H9 (cell line): ENCODE results near the gene CHCHD3. TPM values are rescaled to one million over a fixed set of nuclear protein-coding genes. Genes with fewer than 3 reads are reported as not detected.
"Not testable (repeated sequence)": the region's sequence is repeated elsewhere in the genome, so short reads cannot be mapped to it uniquely, and the experiment has no call there.

Experiments used
- DNase-seq: peaks from one replicate; pipeline ENCODE4 v3.0.0-alpha.2; 2017
- H2AFZ ChIP-seq: one replicate; pipeline ENCODE4 v1.6.1; 2013; ENCODE audit warnings: mild to moderate bottlenecking, low read length, control low read depth, moderate library complexity
- H2AK5ac ChIP-seq: 2 replicates; pipeline ENCODE4 v1.6.1; 2013; ENCODE audit warnings: low read length, control low read depth, mixed read lengths; ENCODE audit not compliant: insufficient read length
- H2BK120ac ChIP-seq: one replicate; pipeline ENCODE4 v1.6.1; 2013; ENCODE audit warnings: low read depth, mild to moderate bottlenecking, low read length, control low read depth, inconsistent platforms; ENCODE audit not compliant: poor library complexity, severe bottlenecking
- H2BK12ac ChIP-seq: 2 replicates; pipeline ENCODE4 v1.6.1; 2013; ENCODE audit warnings: low read length, control low read depth, mixed read lengths, low read depth; ENCODE audit not compliant: insufficient read length
- H2BK15ac ChIP-seq: 2 replicates; pipeline ENCODE4 v1.6.1; 2013; ENCODE audit warnings: low read depth, low read length, control low read depth
- H2BK20ac ChIP-seq: one replicate; pipeline ENCODE4 v1.6.1; 2013; ENCODE audit warnings: low read depth, mild to moderate bottlenecking, low read length, control low read depth, inconsistent platforms; ENCODE audit not compliant: poor library complexity, severe bottlenecking
- H2BK5ac ChIP-seq: 2 replicates; pipeline ENCODE4 v1.6.1; 2013; ENCODE audit warnings: low read length, control low read depth, mixed read lengths; ENCODE audit not compliant: insufficient read length
- H3K14ac ChIP-seq: 2 replicates; pipeline ENCODE4 v1.6.1; 2013; ENCODE audit warnings: low read length, control low read depth; ENCODE audit not compliant: insufficient read depth
- H3K18ac ChIP-seq: 2 replicates; pipeline ENCODE4 v1.6.1; 2013; ENCODE audit warnings: low read depth, mild to moderate bottlenecking, mixed read lengths, low read length, control low read depth; ENCODE audit not compliant: insufficient read length
- H3K23ac ChIP-seq: 2 replicates; pipeline ENCODE4 v1.6.1; 2013; ENCODE audit warnings: low read length, control low read depth, mixed read lengths, low read depth; ENCODE audit not compliant: insufficient read length
- H3K23me2 ChIP-seq: 2 replicates; pipeline ENCODE4 v1.6.1; 2013; ENCODE audit warnings: low read depth, mild to moderate bottlenecking, mixed read lengths, low read length, control low read depth; ENCODE audit not compliant: insufficient read length, poor library complexity, severe bottlenecking
- H3K27ac ChIP-seq: 2 replicates; pipeline ENCODE4 v1.5.1; 2013; ENCODE audit warnings: low read length, control low read depth, mixed read lengths, low read depth; ENCODE audit not compliant: insufficient read length
- H3K27me3 ChIP-seq: 2 replicates; pipeline ENCODE4 v1.6.1; 2013; ENCODE audit warnings: low read length, control low read depth, inconsistent platforms; ENCODE audit not compliant: insufficient read depth
- H3K4ac ChIP-seq: 2 replicates; pipeline ENCODE4 v1.6.1; 2013; ENCODE audit warnings: low read depth, mild to moderate bottlenecking, control low read depth, inconsistent platforms, low read length, moderate library complexity
- H3K4me1 ChIP-seq: 2 replicates; pipeline ENCODE4 v1.6.1; 2013; ENCODE audit warnings: low read length, control low read depth, inconsistent platforms; ENCODE audit not compliant: insufficient read depth
- H3K4me2 ChIP-seq: 2 replicates; pipeline ENCODE4 v1.6.1; 2013; ENCODE audit warnings: low read length, control low read depth, mixed read lengths; ENCODE audit not compliant: insufficient read length, insufficient read depth
- H3K56ac ChIP-seq: 2 replicates; pipeline ENCODE4 v1.6.1; 2013; ENCODE audit warnings: low read depth, mild to moderate bottlenecking, mixed read lengths, low read length, control low read depth; ENCODE audit not compliant: insufficient read length
- H3K79me1 ChIP-seq: 2 replicates; pipeline ENCODE4 v1.6.1; 2013; ENCODE audit warnings: low read depth, mild to moderate bottlenecking, moderate library complexity, low read length, control low read depth, inconsistent platforms; ENCODE audit not compliant: insufficient read depth, poor library complexity, severe bottlenecking
- H3K79me2 ChIP-seq: 2 replicates; pipeline ENCODE4 v1.6.1; 2013; ENCODE audit warnings: low read length, control low read depth, inconsistent platforms; ENCODE audit not compliant: insufficient read depth
- H3K9ac ChIP-seq: 2 replicates; pipeline ENCODE4 v1.6.1; 2013; ENCODE audit warnings: low read length, control low read depth, mixed read lengths; ENCODE audit not compliant: insufficient read length; ENCODE audit errors: extremely low read depth
- H3K9me3 ChIP-seq: one replicate; pipeline ENCODE4 v1.6.1; 2013; ENCODE audit warnings: low read depth, low read length, inconsistent platforms; ENCODE audit not compliant: control insufficient read depth
- H3T11ph ChIP-seq: one replicate; pipeline ENCODE4 v1.6.1; 2013; ENCODE audit warnings: mild to moderate bottlenecking, low read length, control low read depth, inconsistent platforms
- H4K20me1 ChIP-seq: one replicate; pipeline ENCODE4 v1.6.1; 2013; ENCODE audit not compliant: control insufficient read depth, insufficient read length, insufficient read depth
- H4K5ac ChIP-seq: 2 replicates; pipeline ENCODE4 v1.6.1; 2013; ENCODE audit warnings: low read depth, mild to moderate bottlenecking, mixed read lengths, low read length, control low read depth; ENCODE audit not compliant: insufficient read length
- H4K8ac ChIP-seq: replicated peaks from 2 replicates; pipeline ENCODE4 v1.6.1; 2013; ENCODE audit warnings: low read length, control low read depth, mixed read lengths, low read depth; ENCODE audit not compliant: insufficient read length
- H4K91ac ChIP-seq: 2 replicates; pipeline ENCODE4 v1.6.1; 2013; ENCODE audit warnings: low read depth, mild to moderate bottlenecking, moderate library complexity, mixed read lengths, low read length, control low read depth; ENCODE audit not compliant: insufficient read length
- H3K27ac Mint-ChIP-seq, 3 experiments: 2 replicates in 2 of 3; 3 replicates in 1 of 3; pipeline ENCODE4 v1.8.0; 2020 to 2021; ENCODE audit warnings: mixed read lengths in 3 of 3, mild to moderate bottlenecking in 1 of 3, moderate library complexity in 1 of 3
- H3K27me3 Mint-ChIP-seq: 2 replicates; pipeline ENCODE4 v1.8.0; 2021; ENCODE audit warnings: low read depth, mild to moderate bottlenecking, moderate library complexity, mixed read lengths
- H3K36me3 Mint-ChIP-seq, 3 experiments: 2 replicates in 2 of 3; 3 replicates in 1 of 3; pipeline ENCODE4 v1.8.0; 2020 to 2021; ENCODE audit warnings: low read depth in 3 of 3, mixed read lengths in 3 of 3; ENCODE audit not compliant: insufficient read depth in 1 of 3
- H3K4me1 Mint-ChIP-seq, 2 experiments: 2 replicates each; pipeline ENCODE4 v1.8.0; 2020; ENCODE audit warnings: mixed read lengths in 2 of 2
- H3K4me3 Mint-ChIP-seq, 2 experiments: 2 replicates in 1 of 2; 3 replicates in 1 of 2; pipeline ENCODE4 v1.8.0; 2020 to 2021; ENCODE audit warnings: mild to moderate bottlenecking in 2 of 2, mixed read lengths in 2 of 2, moderate library complexity in 1 of 2
- H3K9me3 Mint-ChIP-seq, 2 experiments: 2 replicates in 1 of 2; 3 replicates in 1 of 2; pipeline ENCODE4 v1.8.0; 2020; ENCODE audit warnings: mild to moderate bottlenecking in 2 of 2, mixed read lengths in 2 of 2, moderate library complexity in 1 of 2
- WGBS: extraction: QIAGEN DNeasy Blood & Tissue Kit; methylation state at CpG from one replicate; pipeline ENCODE4 v1.1.7; 2013; ENCODE audit warnings: missing lambda C conversion rate, low lambda C conversion rate, mixed read lengths; ENCODE audit not compliant: insufficient read length; ENCODE audit errors: extremely low coverage; 5-methylcytosine and 5-hydroxymethylcytosine counted together
- total RNA-seq: library from RNA; stranded (reverse); gene quantifications from 2 replicates; pipeline ENCODE4 v1.2.1, GENCODE V29; 2021
- TF ChIP-seq, protein P1 (sequence below): fragments of 200-600 bp; sonication (generic); conservative IDR thresholded peaks from 3 replicates; pipeline ENCODE4 v1.8.0; 2021; ENCODE audit warnings: antibody characterized with exemption, mild to moderate bottlenecking

The CHCHD3 gene
- total RNA-seq, 1 experiment from 2014 or later, result 104 TPM

- no peak overlapping the region for H2BK20ac ChIP-seq
- H2BK120ac ChIP-seq, result no peak overlapping the region
- H3K4ac ChIP-seq, result no peak overlapping the region
- H3K4me2 ChIP-seq, result no peak overlapping the region
- H2BK12ac ChIP-seq, result no peak overlapping the region
- H4K20me1 ChIP-seq, result no peaks in the 10 kb centered on the region
- H3K4me1 Mint-ChIP-seq, result peaks cover 0 to 3% of the 10 kb centered on the region in 2 experiments; a peak in 1 of 4 replicates
- no peaks in the 10 kb centered on the region; the same call in 1 of the 2 replicates for H3K79me2 ChIP-seq
- no peaks in the 10 kb centered on the region for H3K23me2 ChIP-seq
- H3K18ac ChIP-seq, result no peak overlapping the region
- no CpG with 5 or more reads among the region's 4 CpGs for WGBS
- H3K9me3 Mint-ChIP-seq, result peaks cover 22 to 24% of the 10 kb centered on the region in 2 experiments
- H3T11ph ChIP-seq, result no peak overlapping the region
- H3K9me3 ChIP-seq, result no peaks in the 10 kb centered on the region
- no peaks in the 10 kb centered on the region for H3K4me1 ChIP-seq
- H3K4me3 Mint-ChIP-seq, result no peak overlapping the region
- H3K79me1 ChIP-seq, result peaks cover 5% of the 10 kb centered on the region
- no peak overlapping the region for H4K8ac ChIP-seq
- TF ChIP-seq, protein P1, sequence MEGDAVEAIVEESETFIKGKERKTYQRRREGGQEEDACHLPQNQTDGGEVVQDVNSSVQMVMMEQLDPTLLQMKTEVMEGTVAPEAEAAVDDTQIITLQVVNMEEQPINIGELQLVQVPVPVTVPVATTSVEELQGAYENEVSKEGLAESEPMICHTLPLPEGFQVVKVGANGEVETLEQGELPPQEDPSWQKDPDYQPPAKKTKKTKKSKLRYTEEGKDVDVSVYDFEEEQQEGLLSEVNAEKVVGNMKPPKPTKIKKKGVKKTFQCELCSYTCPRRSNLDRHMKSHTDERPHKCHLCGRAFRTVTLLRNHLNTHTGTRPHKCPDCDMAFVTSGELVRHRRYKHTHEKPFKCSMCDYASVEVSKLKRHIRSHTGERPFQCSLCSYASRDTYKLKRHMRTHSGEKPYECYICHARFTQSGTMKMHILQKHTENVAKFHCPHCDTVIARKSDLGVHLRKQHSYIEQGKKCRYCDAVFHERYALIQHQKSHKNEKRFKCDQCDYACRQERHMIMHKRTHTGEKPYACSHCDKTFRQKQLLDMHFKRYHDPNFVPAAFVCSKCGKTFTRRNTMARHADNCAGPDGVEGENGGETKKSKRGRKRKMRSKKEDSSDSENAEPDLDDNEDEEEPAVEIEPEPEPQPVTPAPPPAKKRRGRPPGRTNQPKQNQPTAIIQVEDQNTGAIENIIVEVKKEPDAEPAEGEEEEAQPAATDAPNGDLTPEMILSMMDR, result no peak
- H3K56ac ChIP-seq, result no peak overlapping the region
- H2BK5ac ChIP-seq, result no peak overlapping the region
- no peak overlapping the region for H2AFZ ChIP-seq
- no peak overlapping the region for H4K5ac ChIP-seq
- H3K23ac ChIP-seq, result no peak overlapping the region
- no peak for DNase-seq
- H4K91ac ChIP-seq, result no peak overlapping the region
- peaks cover 28 to 38% (median 30%) of the 10 kb centered on the region in 3 experiments for H3K36me3 Mint-ChIP-seq
- no peaks in the 10 kb centered on the region for H3K27me3 ChIP-seq
- H3K27ac Mint-ChIP-seq, result no peak overlapping the region
- no peak overlapping the region for H2BK15ac ChIP-seq
- no peak overlapping the region for H3K27ac ChIP-seq
- no peak overlapping the region for H3K14ac ChIP-seq
- H3K27me3 Mint-ChIP-seq, result no peaks in the 10 kb centered on the region
- no peak overlapping the region for H2AK5ac ChIP-seq
- no peak overlapping the region for H3K9ac ChIP-seq
Observed at GRCh38 chr7:132893560-132893959, 188.3 kb downstream of the CHCHD3 start.

DNA sequence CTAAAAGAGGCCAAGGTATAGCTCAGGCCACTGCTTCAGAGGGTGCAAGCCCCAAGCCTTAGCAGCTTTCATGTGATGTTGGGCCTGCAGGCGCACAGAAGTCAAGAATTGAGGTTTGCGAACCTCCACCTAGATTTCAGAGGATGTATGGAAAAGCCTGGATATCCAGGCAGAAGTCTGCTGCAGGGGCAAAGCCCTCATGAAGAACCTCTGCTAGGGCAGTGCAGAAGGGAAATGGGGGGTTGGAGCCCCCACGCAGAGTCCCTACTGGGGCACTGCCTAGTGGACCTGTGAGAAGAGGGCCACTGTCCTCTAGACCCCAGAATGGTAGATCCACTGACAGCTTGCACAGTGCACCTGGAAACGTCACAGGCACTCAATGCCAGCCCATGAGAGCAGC lies 189.1 kb downstream of the CHCHD3 start:
- DNase-seq, H3K27ac Mint-ChIP-seq, H2AFZ ChIP-seq, H3K4me2 ChIP-seq, H3T11ph ChIP-seq, H3K79me1 ChIP-seq, H2BK120ac ChIP-seq, H3K14ac ChIP-seq, H4K5ac ChIP-seq, H3K27me3 Mint-ChIP-seq, H3K4ac ChIP-seq, H2BK20ac ChIP-seq, H3K79me2 ChIP-seq, H3K27me3 ChIP-seq, H2AK5ac ChIP-seq, H2BK5ac ChIP-seq, H3K4me3 Mint-ChIP-seq, H2BK15ac ChIP-seq, H2BK12ac ChIP-seq, H3K27ac ChIP-seq, H3K56ac ChIP-seq, H4K20me1 ChIP-seq, H3K23ac ChIP-seq, H3K18ac ChIP-seq, H4K91ac ChIP-seq, H3K9me3 ChIP-seq, H3K23me2 ChIP-seq, H3K9ac ChIP-seq, H4K8ac ChIP-seq, H3K4me1 ChIP-seq, H3K4me1 Mint-ChIP-seq: not testable (repeated sequence)
- peaks cover 22 to 24% of the 10 kb centered on the region in 2 experiments for H3K9me3 Mint-ChIP-seq
- no CpG with 5 or more reads among the region's 4 CpGs for WGBS
- H3K36me3 Mint-ChIP-seq, result peaks cover 28 to 32% (median 30%) of the 10 kb centered on the region in 3 experiments
